IPS-18c (cell line): ENCODE data around the gene IL17RC.

ENCODE experiments used
- H3K4me3 ChIP-seq: 2 replicates; pipeline ENCODE4 v1.7.0; 2013; ENCODE audit warnings: low read depth, mild to moderate bottlenecking, low read length, moderate library complexity; ENCODE audit not compliant: insufficient read depth
- H3K9me3 ChIP-seq: one replicate; pipeline ENCODE4 v1.6.1; 2013; ENCODE audit warnings: mild to moderate bottlenecking, low read length, moderate library complexity; ENCODE audit not compliant: control insufficient read depth, insufficient read depth

IL17RC gene

DNA sequence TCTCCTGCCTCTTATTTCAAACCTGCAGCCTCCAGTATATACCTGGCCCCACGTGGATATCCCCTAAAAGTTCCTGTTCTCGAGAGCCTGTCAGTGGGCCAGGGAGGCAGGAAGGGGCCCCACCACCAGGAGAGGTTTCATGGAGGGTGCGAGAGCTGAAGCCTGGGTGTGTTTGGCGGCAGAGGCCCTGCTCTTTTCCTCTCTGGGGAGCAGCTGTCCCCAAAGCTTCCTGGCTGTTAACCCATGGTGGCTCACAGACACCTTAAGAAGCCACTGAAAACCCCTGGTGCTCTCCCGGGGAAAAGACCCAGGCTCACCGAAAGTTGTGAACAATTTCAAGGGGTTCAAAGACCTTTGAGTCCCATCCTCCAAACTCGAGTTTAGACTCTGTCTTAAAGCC is 34.2 kb downstream of the IL17RC start:
- H3K9me3 ChIP-seq, result no peaks in the 10 kb centered on the region
- H3K4me3 ChIP-seq, result peak overlapping the region; percentile 92

DNA sequence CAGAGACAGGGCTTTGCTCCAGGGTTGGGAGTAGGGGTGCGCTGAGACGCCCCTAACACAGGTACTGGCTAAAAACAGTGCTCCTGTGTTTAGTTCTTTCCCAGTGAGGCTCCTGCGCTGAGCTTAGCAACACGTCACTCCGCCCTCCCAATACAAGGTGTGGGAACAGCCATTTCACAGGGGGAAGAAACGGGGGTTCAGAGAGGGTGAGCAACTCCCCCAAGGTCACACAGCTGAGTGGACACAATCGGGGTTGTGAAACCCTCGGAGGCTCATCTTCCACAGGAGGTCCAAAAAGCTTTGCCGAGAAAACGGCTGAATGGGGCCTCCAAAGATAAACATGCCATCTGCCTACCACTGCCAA is 34.7 kb downstream of the IL17RC start:
- Histone ChIP-seq H3K9me3 (no peaks in the 10 kb centered on the region), H3K4me3 (peak overlapping the region; percentile 92)

- H3K4me3 ChIP-seq, result peak within 1 kb of the TSS; percentile 92
Observed at GRCh38 chr3:9951962-9952805, 35.3 kb downstream of the IL17RC start, which contains the start of gene PRRT3. PRRT3 (minus strand) TSS chr3:9952408; CDS start chr3:9950115, 2,293 bp downstream.

GRCh38 chr3:9955067-9955502 is 38.2 kb downstream of the IL17RC start:
- H3K9me3 ChIP-seq, result no peaks in the 10 kb centered on the region
- no peak overlapping the region for H3K4me3 ChIP-seq

More at GRCh38 chr3:9951962-9952805, 35.3 kb downstream of the IL17RC start, which contains the start of gene PRRT3:
- H3K9me3 ChIP-seq, result no peaks in the 10 kb centered on the region

DNA sequence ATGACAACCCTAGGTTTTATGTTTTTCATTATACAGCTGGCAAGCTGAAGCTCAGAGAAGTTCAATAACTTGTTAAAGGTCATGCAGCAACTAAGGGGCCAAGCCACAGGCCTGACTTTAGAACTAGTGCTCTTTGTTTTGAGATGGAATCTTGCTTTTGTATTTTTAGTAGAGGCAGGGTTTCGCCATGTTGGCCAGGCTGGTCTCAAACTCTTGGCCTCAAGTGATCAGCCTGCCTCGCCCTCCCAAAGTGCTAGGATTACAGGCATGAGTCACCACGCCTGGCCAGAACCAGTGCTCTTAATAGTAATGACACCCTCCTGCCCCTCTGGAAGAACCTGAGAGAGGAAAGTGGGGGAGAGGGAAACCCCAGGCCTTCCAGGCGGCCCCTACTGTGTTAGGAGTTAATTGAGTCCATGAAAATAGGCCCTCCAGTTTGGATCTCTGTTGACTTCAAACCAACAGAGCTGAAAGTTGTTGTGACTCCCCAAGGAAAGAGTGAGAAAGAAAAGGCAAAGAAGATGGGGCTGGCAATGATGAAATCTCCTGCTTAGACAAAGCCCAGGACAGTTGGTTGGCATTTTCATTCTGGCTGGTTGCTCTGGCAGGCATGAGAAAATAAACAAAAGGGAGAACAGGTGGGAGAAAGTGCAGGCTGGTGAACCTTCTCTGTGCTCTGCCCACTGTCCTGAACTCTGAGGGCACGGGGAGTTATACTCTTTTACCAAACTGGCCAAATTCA is 38.9 kb downstream of the IL17RC start:
- no peak overlapping the region for H3K4me3 ChIP-seq
- no peaks in the 10 kb centered on the region for H3K9me3 ChIP-seq

- Histone ChIP-seq H3K9me3 (no peaks in the 10 kb centered on the region), H3K4me3 (no peak overlapping the region)
Observed at GRCh38 chr3:9957214-9957613, 40.3 kb downstream of the IL17RC start.

DNA sequence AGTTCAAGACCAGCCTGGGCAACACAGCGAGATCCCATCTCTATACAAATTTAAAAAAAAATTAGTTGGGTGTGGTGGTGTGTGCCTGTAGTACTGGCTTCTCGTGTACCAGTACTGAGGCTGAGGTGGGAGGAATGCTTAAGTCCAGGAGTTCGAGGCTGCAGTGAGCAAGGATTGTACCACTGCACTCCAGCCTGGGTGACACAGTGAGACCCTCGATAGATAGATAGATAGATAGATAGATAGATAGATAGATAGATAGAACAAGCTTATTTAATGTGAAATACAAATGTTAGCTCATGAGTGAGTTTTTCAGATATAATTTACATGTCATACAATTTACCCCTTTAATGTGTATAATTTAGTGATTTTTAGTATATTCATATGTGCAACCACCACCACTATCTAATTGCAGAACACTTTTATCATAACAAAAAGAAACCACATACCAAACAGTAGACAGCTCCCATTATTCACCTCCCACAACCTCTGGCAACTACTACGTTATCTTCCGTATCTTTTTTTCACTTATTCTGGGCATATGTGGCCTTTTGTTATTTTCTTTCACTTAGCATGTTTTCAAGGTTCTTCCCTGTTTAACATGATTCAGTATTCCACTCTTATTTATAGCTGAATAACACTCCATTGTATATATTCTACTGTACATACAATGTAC is 48.4 kb downstream of the IL17RC start:
- Histone ChIP-seq H3K4me3 (no peak overlapping the region), H3K9me3 (no peaks in the 10 kb centered on the region)

GRCh38 chr3:9966841-9967240 is 49.9 kb downstream of the IL17RC start:
- Histone ChIP-seq H3K9me3 (no peaks in the 10 kb centered on the region), H3K4me3 (no peak overlapping the region)

DNA sequence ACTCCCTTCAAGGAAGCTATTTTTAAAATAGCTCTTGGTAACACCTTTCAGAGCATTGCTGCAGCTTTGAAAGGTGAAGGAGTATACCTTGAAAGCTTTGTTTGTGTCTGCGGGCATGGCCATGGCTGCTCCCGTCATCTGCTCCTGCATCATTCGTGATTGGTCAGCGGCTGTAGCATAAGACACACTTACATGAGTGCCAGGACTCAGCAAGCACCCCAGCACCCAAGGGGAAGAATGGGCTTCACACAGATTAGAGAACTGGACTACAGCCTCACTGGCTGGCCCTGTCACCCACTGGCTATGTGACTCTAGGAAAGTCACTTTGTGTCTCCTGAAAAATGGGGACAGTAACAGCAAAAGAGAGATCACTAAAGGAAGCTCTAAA is 52.7 kb downstream of the IL17RC start:
- Histone ChIP-seq H3K4me3 (no peak overlapping the region), H3K9me3 (no peaks in the 10 kb centered on the region)

- H3K4me3 ChIP-seq, result no peak overlapping the region
- no peaks in the 10 kb centered on the region for H3K9me3 ChIP-seq
Observed at GRCh38 chr3:9970020-9970652, 53.2 kb downstream of the IL17RC start.

DNA sequence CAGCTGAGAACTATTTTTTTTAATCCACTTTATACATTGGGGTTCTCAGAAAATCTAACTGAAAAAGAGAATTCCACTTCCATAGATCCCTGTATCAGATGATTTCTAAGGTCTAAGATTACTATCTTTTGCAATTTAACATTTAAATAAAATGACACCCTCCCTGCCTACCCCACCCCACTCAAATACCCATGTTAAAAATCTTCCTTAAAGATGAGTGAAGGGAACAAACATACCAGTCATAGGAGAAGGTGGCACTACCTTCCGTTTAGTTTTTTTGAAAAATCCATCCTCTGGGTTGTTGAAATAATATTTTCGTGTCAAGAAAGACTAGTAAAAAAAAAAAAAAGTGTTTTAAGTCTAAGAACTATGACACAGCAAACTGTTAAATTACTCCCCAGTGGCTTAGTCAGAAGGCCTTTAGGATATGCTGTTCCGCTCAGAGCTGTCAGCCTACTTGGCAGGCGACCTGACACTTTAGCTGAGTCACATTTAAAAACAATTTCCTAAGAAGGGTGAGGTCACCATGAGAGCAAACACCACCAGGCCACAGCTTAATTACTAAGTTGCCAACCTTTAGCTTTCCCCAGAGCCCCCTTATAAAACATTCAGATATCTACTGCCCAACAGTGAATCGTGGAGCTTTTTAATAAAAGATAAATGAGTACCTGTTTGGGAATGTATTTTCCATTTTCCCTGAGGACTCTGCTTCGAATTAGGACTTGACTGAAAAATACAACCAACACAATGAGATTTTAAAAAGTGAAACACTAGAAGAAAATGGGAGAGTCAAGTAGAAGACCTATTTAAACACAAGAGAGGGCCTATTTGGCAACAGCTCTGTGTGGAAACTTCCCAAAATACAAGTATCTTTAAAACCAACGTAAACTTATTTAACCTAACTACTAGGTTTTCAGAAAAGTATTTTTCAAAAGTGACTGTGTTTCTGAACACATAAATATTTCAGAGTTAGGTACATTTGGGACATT is 60.1 kb downstream of the IL17RC start:
- Histone ChIP-seq H3K9me3 (no peaks in the 10 kb centered on the region), H3K4me3 (no peak overlapping the region)

GRCh38 chr3:9978710-9979305 is 61.9 kb downstream of the IL17RC start:
- Histone ChIP-seq H3K9me3 (no peaks in the 10 kb centered on the region), H3K4me3 (no peak overlapping the region)

DNA sequence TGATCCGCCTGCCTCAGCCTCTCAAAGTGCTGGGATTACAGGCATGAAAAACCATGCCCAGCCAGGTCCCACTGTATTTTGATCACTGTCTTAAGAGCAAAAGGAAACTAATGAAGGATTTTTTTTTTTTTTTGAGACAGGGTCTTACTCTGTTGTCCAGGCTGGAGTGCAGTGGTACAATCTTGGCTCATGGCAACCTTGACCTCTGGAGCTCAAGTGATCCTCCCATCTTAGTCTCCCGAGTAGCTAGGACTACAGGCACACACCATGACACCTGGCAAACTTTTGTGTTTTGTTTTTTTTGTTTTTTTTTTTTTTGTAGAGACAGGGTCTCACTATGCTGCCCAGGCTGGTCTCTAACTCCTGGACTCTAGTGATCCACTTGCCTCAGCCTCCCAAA is 63.4 kb downstream of the IL17RC start:
- Histone ChIP-seq H3K4me3 (no peak overlapping the region), H3K9me3 (no peaks in the 10 kb centered on the region)
